COR-L47 (cell line): Measurements from ENCODE around the gene DNLZ.

Experiments used
- DNase-seq: peaks from one replicate; lab custom pipeline; 2025; lab: John Stamatoyannopoulos, UW

DNLZ gene

GRCh38 chr9:136316896-136317676, 46.5 kb downstream of the DNLZ start:
- no peak for DNase-seq

DNA sequence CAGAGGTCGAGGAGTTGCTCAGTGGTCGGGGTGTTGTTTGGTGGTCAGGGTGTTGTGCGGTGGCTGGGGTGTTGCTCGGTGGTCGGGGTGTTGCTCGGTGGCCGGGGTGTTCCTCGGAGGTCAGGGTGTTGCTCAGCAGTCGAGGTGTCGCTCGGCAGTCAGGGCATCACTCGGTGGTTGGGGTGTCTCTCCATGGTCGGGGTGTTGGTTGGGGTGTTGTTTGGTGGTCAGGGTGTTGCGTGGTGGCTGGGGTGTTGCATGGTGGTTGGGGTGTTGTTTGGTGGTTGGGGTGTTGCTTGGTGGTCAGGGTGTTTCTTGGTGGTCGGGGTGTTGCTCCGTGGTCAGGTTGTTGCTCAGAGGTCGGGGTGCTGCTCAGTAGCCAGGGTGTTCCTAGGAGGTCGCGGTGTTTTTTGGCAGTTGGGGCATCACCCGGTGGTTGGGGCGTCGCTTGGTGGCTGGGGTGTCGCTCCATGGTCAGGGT, 47.2 kb downstream of the DNLZ start:
- no peak for DNase-seq

- DNase-seq: no peak
These were observed 48.6 kb downstream of the DNLZ start for GRCh38 chr9:136314944-136315343.

DNA sequence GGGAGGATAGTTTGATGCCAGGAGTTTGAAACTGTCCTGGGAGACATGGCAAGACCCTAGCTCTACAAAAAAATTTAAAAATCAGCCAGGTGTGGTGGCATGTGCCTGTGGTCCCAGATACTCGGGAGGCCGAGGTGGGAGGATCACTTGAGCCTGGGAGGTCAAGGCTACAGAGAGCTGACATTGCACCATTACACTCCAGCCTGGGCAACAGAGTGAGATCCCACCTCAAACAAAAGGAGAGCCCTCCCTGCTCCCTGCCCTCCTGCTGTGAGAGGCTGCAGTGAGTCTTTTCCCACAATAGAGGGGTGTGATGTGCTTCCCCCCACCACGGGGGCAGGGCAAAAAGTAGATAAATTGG, 49.5 kb downstream of the DNLZ start:
- DNase-seq: no peak

DNA sequence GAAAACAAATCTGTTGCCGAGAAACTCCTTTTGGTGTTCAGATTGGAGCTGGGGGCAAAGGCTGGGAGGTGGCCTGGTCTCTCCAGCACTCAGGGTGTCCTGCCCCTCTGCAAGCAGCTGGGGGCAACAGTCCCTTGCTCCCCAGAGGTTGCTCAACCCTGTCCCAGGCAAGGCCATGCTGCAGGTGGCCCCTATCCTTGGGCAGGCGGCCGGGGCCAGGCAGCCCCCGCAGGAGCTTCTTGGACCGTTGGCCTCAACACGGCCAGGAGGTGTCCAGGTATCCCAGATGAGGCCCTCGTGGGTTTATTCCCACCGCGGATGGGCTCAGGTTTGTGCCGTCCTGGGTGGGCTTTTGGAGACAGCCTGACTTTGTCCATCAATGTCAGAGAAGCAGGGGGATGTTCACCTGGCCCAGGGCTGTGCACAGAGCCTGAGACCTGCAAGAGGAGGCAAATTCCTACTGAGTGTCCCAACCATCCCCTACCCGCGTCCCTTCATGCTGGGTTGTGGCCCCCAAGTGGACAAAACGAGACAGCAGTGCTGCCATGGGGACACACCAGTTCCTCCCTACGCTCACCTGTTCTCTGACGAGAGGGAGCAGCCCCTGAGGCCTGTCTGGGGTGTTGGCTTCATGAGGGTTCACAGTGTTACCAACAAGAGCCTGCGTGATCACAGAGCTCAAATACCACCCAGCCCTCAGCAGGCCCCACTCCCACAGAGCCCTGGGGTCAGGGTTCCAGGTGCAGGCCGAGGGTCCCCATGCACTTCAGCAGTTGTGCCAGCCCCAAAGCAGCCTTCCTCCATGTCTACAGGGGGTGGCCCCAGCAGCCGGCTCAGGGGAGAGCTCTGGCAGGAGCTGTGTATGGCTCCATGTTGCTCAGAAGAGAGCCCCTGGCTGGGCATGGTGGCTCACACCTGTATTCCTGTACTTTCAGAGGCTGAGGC, 50.2 kb downstream of the DNLZ start:
- no peak for DNase-seq

DNA sequence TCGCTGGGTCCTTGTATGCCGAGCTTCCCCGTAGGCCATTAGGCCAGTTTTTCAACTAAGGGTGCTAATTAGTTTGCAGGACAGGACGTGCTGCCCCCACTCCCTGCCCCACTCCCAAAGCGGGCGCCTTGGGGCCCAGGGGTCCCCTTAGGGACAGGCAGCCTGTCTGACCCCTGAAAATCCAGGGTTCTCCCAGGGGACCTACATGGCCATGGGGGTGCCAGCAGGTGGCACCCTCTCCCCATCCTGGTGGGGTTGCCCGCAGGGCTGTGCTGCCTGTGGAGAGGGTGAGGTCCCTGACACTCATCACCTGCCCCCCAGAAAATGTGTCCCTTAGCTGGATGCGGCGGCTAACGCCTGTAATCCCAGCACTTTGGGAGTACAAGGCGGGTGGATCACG, 51.1 kb downstream of the DNLZ start:
- DNase-seq: no peak

DNA sequence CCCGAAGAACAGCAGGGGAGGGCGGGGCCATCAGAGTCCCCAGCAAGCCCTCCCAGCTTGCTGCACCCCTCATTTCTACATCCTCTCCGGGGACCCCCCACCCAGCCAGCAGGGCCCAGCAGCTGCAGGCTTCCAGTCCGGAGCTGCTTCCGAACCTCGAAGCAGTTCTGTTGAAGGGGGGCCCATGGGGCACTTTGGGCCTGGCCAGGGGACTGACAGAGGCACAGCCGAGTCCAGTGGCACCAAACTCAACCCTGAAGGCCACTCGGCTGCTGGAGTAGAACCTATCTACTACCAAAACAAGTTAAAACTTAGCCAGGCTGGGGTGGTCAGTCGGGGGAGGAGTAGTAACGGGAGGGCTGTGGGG, 51.6 kb downstream of the DNLZ start:
- DNase-seq: no peak

- DNase-seq: peak; percentile 85
These were observed 52.2 kb downstream of the DNLZ start for GRCh38 chr9:136311051-136312008.

- peak; percentile 61 for DNase-seq
These were observed 53.1 kb downstream of the DNLZ start for GRCh38 chr9:136310273-136311030.

GRCh38 chr9:136309806-136310220, 53.7 kb downstream of the DNLZ start:
- DNase-seq: no peak
